Erythroblast (primary cell): ENCODE measurements around the gene SERINC5.

Experiments
- GATA1 ChIP-seq: IDR thresholded peaks from 2 replicates; pipeline ENCODE4 v1.6.1; 2011; ENCODE audit warnings: low read depth, mild to moderate bottlenecking, control low read depth, low read length, moderate library complexity
- POLR2A ChIP-seq: IDR thresholded peaks from 2 replicates; pipeline ENCODE4 v1.6.1; 2011; ENCODE audit warnings: mild to moderate bottlenecking, low read length

DNA sequence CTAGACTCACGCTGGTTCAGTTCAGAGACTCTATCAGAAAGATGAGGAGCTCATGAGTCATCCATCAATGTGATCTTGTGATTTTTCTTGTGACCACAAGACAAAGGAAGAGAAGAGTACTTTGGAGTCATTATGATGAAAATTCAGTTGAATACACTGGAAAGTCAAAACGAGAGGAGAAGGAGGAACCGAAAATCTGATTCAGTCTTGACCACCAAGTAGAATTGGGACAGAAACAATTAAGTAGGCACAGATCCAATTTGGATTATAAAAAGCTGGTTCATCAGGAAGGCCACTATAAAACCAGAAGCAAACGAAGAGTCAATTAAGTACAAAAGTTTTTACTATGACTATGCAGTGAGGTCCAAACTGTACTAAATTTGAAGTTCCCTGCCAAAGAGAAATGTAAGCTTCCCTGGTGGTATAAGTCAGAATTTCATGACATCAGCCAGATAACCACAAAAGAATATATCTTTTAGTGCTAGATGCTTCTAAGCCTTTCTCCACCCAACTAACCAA is 129.8 kb downstream of the SERINC5 start:
- TF ChIP-seq POLR2A (no peak), GATA1 (no peak)
